SK-N-SH (cell line): ENCODE data around the gene SMAD5.

ENCODE experiments used
- EZH2phosphoT487 ChIP-seq: fragments of 200-600 bp; sonication (generic); IDR thresholded peaks from 2 replicates; pipeline ENCODE4 v1.6.1; 2017; ENCODE audit warnings: low read depth, mixed run types, mild to moderate bottlenecking, antibody characterized with exemption, moderate library complexity, borderline replicate concordance
- JUND ChIP-seq: IDR thresholded peaks from 2 replicates; pipeline ENCODE4 v1.4.0; 2012
- POLR2AphosphoS5 ChIP-seq: IDR thresholded peaks from 2 replicates; pipeline ENCODE4 v1.6.1; 2012; ENCODE audit warnings: low read depth, low read length
- RAD21 ChIP-seq: IDR thresholded peaks from 2 replicates; pipeline ENCODE4 v1.6.1; 2012; ENCODE audit warnings: mild to moderate bottlenecking, low read length
- SMC3 ChIP-seq: IDR thresholded peaks from 2 replicates; pipeline ENCODE4 v1.6.1; 2012; ENCODE audit warnings: low read depth, low read length, improper control_type of control experiment
- TF ChIP-seq, protein P1 (sequence below): fragments of 200-600 bp; sonication (generic); IDR thresholded peaks from 2 replicates; pipeline ENCODE4 v1.6.1; 2017; ENCODE audit warnings: antibody characterized with exemption, mild to moderate bottlenecking, moderate library complexity

DNA sequence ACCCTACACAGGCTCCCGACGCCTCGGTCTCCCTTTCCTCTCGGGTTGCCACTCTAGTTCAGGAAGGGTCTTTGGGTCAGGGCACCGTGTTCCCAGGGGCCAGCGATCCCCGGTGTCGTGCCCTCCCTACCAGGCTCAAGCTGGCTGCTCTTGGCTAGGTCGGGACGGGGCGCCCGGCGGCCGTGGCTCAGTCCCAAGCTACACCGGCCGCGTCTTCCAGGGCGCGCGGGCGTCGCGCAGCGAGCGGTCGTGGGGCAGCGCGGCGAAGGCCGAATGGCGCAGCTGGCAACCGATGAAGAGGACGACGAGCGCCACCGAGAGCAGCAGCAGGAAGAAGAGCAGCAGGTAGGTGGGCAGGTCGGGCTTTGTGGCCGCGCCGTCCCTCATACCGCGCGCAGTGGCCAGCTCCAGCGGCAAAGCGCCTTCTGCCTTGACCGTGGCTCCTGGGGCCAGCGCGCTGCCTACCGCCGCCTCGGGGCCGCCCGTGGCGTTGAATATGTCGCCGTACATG lies 59.4 kb downstream of the SMAD5 start:
- TF ChIP-seq SMC3 (no peak), POLR2AphosphoS5 (no peak), EZH2phosphoT487 (no peak), RAD21 (no peak), JUND (no peak)
- TF ChIP-seq, protein P1, sequence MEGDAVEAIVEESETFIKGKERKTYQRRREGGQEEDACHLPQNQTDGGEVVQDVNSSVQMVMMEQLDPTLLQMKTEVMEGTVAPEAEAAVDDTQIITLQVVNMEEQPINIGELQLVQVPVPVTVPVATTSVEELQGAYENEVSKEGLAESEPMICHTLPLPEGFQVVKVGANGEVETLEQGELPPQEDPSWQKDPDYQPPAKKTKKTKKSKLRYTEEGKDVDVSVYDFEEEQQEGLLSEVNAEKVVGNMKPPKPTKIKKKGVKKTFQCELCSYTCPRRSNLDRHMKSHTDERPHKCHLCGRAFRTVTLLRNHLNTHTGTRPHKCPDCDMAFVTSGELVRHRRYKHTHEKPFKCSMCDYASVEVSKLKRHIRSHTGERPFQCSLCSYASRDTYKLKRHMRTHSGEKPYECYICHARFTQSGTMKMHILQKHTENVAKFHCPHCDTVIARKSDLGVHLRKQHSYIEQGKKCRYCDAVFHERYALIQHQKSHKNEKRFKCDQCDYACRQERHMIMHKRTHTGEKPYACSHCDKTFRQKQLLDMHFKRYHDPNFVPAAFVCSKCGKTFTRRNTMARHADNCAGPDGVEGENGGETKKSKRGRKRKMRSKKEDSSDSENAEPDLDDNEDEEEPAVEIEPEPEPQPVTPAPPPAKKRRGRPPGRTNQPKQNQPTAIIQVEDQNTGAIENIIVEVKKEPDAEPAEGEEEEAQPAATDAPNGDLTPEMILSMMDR = no peak
